Measurements from ENCODE around the gene UST. TPM values are rescaled to one million over a fixed set of nuclear protein-coding genes. Genes with fewer than 3 reads are reported as not detected.

Gene UST
- total RNA-seq, 2 donors from 2014 or later = 24.2 to 30.8 TPM

- ATAC-seq (ENCODE audit: insufficient number of reproducible peaks, low FRiP score, low read depth) (no peak), DNase-seq (ENCODE audit: low spot score) (no peak)
- H3K27ac ChIP-seq = no peak overlapping the region
- H3K27me3 ChIP-seq (replicated peaks; ENCODE audit: insufficient read depth) = no peaks in the 10 kb centered on the region
- H3K4me3 ChIP-seq = no peak overlapping the region
- H3K36me3 ChIP-seq = no peaks in the 10 kb centered on the region
- no peaks in the 10 kb centered on the region for H3K9me3 ChIP-seq
- H3K4me1 ChIP-seq (ENCODE audit: control insufficient read depth in 1 of 2, low read depth in 2 of 2) = peaks cover 5 to 37% of the 10 kb centered on the region in 2 donors
- TF ChIP-seq CTCF (IDR thresholded peaks at IDR 0.05) = no peak
Observed at GRCh38 chr6:148866657-148867268, 119.9 kb downstream of the UST start.

- ATAC-seq (ENCODE audit: insufficient number of reproducible peaks, low FRiP score, low read depth) = no peak
- TF ChIP-seq CTCF (IDR thresholded peaks at IDR 0.05) = no peak
- no peak for DNase-seq (ENCODE audit: low spot score)
- Histone ChIP-seq H3K36me3 (no peaks in the 10 kb centered on the region), H3K4me3 (no peak overlapping the region), H3K4me1 (ENCODE audit: control insufficient read depth in 1 of 2, low read depth in 2 of 2) (peaks cover 5 to 37% of the 10 kb centered on the region in 2 donors), H3K27ac (no peak overlapping the region), H3K27me3 (replicated peaks; ENCODE audit: insufficient read depth) (no peaks in the 10 kb centered on the region), H3K9me3 (no peaks in the 10 kb centered on the region)
Observed at GRCh38 chr6:148867862-148868261, 121.0 kb downstream of the UST start.

GRCh38 chr6:148868314-148868713 is 121.5 kb downstream of the UST start:
- no peak for TF ChIP-seq CTCF (IDR thresholded peaks at IDR 0.05)
- peak; percentile 20 for ATAC-seq (ENCODE audit: insufficient number of reproducible peaks, low FRiP score, low read depth)
- DNase-seq (ENCODE audit: low spot score) = no peak
- peaks cover 5 to 33% of the 10 kb centered on the region in 2 donors for H3K4me1 ChIP-seq (ENCODE audit: control insufficient read depth in 1 of 2, low read depth in 2 of 2)
- peak overlapping the region in 1 of 2 donors; percentile 6 for H3K27ac ChIP-seq
- no peaks in the 10 kb centered on the region for H3K27me3 ChIP-seq (replicated peaks; ENCODE audit: insufficient read depth)
- no peaks in the 10 kb centered on the region for H3K36me3 ChIP-seq
- no peaks in the 10 kb centered on the region for H3K9me3 ChIP-seq
- no peak overlapping the region for H3K4me3 ChIP-seq

- no peaks in the 10 kb centered on the region for H3K9me3 ChIP-seq
- no peaks in the 10 kb centered on the region for H3K36me3 ChIP-seq
- ATAC-seq (ENCODE audit: insufficient number of reproducible peaks, low FRiP score, low read depth) (no peak), DNase-seq (ENCODE audit: low spot score) (no peak)
- H3K27ac ChIP-seq = peak overlapping the region in 1 of 2 donors; percentile 6
- no peaks in the 10 kb centered on the region for H3K27me3 ChIP-seq (replicated peaks; ENCODE audit: insufficient read depth)
- H3K4me1 ChIP-seq (ENCODE audit: control insufficient read depth in 1 of 2, low read depth in 2 of 2) = peaks cover 5 to 27% of the 10 kb centered on the region in 2 donors
- TF ChIP-seq CTCF (IDR thresholded peaks at IDR 0.05) = no peak
- H3K4me3 ChIP-seq = no peak overlapping the region
Observed at GRCh38 chr6:148868901-148869300, 122.1 kb downstream of the UST start.

GRCh38 chr6:148869585-148869984 is 122.8 kb downstream of the UST start:
- ATAC-seq (ENCODE audit: insufficient number of reproducible peaks, low FRiP score, low read depth) (no peak), DNase-seq (ENCODE audit: low spot score) (no peak)
- Histone ChIP-seq H3K4me1 (ENCODE audit: control insufficient read depth in 1 of 2, low read depth in 2 of 2) (peaks cover 5 to 27% of the 10 kb centered on the region in 2 donors), H3K4me3 (no peak overlapping the region), H3K27ac (peak overlapping the region in 1 of 2 donors; percentile 6), H3K9me3 (no peaks in the 10 kb centered on the region), H3K27me3 (replicated peaks; ENCODE audit: insufficient read depth) (no peaks in the 10 kb centered on the region), H3K36me3 (no peaks in the 10 kb centered on the region)
- no peak for TF ChIP-seq CTCF (IDR thresholded peaks at IDR 0.05)

Data from thoracic aorta (tissue), 2 donors.